Inferior parietal cortex (tissue), 1 donor: ENCODE measurements around the gene RFC2.

Experiments
- DNase-seq: peaks from one replicate; pipeline ENCODE4 v3.0.0-alpha.2; 2016; ENCODE audit errors: extremely low spot score

The RFC2 gene

DNA sequence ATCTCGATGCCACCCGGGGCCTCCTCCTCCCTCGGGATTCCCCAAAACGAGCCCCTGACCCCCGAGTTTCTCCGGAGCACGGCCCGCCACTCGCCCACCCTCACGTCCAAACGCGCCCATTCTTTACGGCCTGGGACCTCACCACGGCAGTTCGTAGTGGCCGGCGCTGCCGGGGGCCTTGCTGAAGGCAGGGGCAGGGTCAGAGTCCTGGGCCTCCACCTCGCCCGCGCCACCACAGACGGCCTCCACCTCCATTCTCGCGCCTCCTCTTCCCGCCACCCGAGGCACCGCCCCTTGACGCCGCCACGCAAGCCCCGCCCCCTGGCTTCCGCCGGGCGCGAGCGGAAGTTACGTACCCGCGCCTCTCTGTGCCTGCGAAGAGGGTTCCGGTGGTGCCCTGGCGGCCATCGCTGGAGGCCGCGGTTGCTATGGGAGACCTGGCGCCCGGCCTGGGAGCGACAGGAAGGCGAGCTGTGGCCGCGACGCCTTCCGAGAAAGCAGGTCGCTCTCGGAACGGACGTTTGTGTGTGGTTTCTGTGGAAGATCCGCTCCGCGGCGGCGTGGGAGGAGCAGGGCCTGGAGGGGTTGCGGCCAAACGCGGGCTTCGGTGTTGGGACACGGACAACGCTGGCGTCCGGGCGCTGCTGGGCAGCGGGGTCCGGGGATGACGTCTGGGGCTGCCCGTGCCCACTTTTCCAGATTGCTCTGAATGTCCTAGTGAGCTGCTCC is at the start of gene RFC2:
TSS of gene RFC2 (minus strand) at position 271 of the 729 bp plus-strand sequence. CDS start at position 255, 16 bp downstream.
- peak; percentile 98 for DNase-seq

DNA sequence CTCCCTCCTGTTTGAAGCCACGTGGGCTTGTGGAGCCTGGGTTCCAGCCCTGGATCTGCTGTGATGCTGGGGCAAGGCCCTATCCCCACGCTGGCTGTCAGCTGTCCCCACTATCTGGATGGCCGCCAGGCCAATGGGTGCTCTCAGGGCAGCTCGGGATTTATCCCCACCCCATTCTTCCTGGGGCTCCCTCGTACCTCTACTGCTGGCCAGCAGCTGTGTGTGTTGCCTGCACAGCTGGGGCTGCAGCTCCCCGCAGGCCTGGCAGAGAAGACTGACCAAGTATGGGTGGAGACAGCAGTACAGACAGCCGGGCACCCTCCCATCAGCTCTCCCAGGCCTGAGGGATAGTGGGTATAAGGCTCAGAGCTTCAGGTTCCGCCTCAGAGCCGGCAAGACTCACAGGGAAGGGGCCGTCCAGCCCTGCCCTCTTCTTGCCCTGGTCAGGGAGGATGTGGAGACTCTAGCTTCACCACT is 48.6 kb upstream of the RFC2 start:
- DNase-seq = no peak

DNA sequence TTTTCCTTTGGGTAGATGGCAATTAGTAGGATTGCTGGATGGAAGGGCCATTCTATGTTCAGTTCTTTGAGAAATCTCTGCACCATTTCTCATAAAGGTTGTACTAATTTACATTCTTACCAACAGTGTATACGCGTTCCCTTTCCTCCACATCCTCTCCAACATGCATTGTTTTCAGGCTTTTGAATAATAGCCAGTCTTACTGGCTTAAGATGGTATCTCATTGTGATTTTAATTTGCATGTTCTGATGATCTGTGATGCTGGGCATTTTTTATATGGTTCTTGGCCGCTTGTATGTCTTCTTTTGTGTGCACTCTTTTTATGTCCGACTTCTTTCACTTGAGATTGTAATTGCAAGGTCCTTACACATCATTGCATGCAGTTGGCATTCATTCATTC is 46.7 kb upstream of the RFC2 start:
- DNase-seq = no peak

DNA sequence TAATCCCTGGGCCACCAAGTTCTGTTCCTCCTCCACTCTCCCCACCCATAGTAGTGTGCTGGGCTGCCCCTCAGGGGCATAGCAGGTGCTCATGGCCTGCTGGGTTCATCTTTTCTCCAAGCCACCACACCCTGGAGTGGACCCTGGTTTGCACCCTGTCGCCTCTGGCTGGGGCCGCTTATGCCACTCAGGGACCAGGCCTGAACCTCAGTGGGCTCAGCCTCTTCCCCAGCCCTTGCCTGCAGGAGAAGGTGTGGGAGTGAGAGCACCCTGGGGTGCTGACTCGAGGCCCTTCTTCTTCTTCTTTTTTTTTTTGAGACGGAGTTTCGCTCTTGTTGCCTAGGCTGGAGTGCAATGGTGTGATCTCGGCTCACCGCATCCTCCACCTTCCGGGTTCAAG is 45.2 kb upstream of the RFC2 start:
- DNase-seq = no peak

DNA sequence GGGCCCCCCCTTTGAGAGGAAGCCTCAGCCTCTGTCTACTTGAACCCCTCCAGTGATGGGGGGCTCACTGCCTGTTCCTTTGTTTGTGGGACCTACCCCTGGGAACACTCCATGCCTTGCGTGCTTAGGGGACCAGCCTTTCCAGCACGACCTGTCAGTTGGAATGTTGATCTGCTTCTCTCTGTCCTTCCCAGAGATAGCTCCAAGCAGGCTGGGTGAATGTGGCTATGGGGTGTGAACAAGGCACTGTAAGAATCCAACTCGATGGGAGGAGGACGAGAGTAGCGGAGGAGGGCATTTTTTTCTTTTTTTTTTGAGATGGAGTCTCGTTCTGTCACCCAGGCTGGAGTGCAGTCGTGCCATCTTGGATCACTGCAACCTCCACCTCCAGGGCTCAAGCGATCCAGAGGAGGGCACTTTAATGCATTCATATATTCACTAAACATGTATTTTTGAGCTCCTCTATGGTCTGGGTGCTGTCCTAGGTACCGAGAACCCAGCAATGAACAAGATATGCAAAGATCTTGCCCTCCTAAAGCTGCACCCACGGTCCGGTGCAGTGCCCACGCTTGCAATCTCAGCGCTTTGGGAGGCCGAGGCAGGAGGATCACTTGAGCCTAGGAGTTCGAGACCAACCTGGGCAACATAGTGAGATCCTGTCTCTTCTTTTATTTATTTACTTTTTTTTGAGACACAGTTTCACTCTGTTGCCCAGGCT is 43.5 kb upstream of the RFC2 start:
- DNase-seq = no peak

DNA sequence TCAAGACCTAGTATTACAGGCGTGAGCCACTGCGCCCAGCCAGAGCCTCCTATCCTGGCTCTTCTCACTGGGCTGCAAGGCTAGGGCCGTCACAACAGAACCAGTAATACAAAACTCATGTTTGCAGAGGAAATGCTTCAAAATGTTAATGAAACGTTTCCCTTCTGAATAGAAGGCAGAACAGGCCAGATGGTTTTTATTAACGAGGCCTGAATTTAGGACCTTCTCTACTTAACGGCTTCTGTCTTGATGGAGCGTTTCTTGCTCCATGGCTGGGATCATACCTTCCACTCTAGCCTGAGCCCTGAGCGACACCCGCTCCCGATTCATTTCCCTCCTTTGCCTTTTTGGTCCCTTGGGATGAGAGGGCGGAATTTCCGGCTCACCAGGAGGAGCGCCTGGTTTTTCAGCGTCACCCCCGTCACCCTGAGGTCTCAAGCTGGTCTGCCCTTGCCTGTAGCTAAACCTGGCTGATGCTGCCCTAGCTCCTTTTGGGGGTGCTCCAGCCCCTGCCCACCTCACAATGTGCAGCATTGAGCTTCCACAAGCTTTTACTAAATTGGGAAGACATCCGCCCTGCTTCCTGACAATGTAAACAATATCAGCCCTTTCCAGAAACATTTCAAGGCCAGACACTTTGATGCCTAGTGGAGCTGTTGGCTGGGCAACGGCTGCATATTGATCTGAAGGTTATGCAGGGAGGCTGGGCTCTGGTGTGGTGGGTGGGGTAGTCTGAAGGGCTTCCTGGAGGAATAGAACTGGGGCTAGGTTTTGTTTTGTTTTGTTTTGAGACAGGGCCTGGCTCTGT is 40.2 kb upstream of the RFC2 start:
- DNase-seq = no peak

DNA sequence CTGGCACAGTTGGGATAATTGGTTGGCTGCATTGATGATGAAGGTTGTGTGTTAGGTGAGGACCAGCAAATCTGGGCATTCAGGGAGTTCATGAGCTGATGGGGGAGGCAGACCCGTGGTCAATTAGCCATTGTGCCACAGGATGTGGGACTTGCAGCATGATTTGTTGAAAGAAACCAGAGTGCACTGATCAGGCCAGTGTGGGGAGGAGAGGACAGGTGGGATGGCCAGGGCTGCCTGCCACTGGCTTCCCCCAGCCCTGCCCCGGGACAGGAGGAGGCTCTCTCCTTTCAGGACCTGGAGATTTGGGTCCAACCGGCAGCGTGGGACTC is 39.3 kb upstream of the RFC2 start:
- DNase-seq = no peak

DNA sequence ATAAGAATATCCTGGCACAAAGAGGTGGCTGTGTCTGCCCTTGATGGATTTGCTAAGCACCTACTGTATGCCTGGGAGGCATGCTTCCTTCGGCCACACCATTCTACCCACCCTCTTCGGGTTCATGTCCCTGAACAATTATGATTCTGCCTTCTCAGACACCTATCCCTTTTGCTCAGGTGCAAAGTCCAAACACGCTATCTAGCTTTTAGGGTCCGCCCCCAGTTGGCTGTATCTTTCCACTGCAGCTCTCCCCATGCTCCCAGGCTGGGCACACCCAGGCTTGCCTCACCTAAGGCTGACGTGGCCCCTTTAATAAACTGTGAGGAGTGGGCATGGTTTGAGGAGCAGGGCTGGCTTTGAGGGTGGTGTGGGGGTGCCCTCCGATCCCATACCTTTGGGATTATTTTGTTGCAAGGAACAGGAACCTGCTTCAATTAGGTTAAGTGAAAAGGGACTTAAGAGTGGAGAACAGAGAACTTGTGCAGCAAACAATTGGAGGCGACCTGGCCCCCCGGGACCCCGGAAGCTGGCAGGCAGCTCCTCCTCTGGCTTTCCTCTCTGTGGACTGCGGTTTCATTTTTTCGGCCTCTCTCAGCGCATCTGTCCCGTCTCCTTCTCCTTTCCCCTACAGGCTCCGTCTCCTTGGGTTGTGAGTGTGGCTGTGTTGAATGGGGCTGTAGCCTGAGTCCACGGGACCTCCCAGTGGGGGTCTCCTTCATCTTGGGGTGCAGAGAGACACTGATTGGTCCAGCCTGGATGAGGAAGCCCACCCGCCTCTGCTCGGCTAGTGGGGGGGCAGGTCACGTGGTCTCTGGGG is 38.8 kb upstream of the RFC2 start:
- no peak for DNase-seq

DNA sequence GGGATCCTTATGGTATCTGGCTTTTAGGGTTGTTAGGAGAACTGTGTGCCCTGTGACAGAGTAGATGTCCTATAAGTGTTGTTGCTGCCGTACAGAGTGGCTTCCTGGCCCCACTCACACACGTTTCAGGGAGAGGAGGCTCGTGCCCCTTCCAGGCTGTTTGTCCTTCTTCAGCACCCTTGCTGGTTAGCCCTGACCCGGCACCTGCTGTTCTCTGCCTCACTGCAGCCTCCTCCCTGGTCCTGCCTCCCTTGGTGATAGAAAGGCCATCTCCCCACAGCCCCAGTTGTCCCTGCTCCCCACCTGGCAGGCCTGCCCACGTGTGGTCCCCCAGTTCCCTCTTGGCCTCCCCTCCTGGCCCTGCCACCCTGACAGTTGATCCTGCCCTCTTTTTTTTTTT is 37.3 kb upstream of the RFC2 start:
- no peak for DNase-seq

DNA sequence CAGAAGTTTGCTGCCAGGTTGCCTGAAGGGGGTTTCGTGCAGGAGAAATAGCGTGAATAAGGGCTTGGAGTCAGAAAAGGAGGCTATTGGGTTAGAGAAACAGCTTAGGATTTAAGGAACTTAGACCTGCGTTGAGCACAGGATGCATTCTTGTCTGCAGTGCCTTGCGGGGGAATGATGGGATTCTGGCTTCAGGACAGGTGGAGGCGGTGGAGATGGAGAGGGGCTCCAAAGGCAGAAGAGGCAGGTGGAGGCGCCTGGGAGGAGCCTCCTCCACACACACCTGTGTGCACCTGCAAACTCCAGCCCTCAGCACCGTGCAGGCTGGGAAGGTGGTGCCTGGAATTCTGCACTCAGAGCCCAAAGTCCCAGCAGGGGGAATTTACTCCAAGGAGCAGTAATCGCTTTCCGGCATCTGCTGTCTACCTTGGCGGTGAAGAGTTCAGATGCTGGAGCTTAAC is 36.8 kb upstream of the RFC2 start:
- DNase-seq = no peak

DNA sequence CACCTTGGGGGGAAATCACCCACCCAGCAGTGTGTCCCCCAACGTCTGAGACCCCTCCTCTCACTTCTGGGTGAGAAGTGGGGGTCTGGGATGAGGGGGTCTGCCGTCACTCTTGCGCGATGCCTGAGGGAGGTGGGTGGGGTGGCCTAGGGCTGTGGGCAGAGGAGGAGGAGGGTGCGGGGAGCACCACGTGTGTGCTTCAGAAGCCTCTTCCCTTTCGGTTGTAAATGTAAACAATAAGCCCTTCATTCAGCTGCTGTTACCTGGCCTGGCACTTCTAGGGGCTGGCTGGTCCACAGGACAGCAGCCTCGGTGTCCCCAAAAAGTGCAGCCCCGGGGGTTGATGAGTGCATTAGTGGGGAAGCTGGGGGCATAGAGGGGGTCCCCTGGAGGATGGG is 36.4 kb upstream of the RFC2 start:
- no peak for DNase-seq

DNA sequence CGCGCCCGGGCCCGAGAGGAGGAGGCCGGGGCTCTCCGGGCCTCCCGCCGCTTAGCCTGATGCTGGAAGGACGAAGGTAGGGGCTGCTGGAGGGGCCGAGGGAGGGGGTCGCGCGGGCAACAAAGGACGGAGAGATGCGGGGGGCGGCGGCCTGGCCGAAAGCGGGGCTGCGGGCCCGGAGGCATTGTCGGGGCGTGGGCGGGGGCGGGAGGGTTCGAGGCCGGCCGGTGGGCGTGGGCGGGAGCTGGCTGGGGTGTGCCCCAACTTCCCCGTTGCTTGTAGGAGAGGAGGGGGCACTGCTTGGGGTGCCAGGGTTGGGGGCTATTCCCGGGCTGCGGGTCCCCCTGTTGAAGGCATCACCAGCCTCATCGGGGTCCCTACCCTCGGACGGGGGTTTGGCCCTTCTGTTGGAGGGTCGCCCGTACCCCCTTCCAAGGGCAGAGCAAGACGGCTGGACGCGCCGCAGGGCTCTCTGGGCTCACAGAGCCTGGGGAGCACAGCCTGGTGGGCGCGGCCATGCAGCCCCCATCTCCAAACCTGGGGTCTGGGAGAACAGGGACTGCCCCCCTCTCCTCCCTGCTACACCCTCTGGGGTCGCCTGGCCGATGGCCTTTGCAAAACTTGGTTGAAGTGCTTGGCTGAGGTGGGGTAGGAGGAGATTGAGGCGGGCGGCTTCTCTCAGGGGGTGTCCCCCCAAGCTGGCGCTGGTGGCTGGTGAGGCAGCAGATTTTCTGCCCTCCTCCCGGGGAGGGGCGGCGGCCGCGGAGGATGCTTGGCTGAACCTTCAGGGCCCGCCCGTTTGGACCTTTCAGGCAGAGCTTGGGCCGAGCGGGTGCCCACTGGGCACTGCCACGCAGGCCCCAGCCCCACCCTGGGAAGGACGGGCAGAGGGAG is 35.7 kb upstream of the RFC2 start:
- DNase-seq = no peak

DNA sequence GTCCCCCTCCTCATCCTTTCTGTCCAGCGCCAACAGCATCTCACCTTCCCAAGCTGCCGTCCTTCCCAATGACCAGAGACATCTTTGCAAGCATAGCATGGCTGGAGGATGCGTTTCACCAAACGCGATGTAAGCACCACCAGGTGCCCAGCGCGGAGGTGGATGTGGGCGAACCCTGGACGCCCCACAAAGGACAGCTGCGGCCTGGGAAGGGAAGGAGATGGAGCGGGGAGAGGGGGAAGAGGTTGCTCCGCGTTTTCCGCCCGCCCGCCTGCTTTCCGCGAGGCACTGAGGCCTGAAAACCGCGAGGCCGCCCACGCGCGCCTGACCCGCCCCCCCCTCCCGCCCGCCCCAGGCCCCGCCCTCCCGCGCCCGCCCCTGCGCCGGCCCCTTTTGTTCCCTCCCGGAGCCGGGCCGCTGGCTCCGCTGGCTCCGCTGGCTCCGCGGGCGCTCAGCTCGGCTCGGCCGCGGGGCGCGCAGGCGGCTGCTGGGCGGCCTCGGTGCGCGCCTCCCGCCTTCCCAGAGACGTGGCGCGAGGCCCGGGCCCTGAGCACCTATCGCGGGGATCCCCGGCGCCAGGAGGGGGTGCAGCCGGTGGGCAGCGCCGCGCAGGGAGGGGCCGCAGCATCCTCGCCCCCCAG is 34.9 kb upstream of the RFC2 start, which contains the start of gene CLIP2:
TSS of gene CLIP2 (plus strand) at position 390 of the 641 bp plus-strand sequence. CDS start 28,140 bp downstream, outside the sequence.
- DNase-seq = peak; percentile 66

DNA sequence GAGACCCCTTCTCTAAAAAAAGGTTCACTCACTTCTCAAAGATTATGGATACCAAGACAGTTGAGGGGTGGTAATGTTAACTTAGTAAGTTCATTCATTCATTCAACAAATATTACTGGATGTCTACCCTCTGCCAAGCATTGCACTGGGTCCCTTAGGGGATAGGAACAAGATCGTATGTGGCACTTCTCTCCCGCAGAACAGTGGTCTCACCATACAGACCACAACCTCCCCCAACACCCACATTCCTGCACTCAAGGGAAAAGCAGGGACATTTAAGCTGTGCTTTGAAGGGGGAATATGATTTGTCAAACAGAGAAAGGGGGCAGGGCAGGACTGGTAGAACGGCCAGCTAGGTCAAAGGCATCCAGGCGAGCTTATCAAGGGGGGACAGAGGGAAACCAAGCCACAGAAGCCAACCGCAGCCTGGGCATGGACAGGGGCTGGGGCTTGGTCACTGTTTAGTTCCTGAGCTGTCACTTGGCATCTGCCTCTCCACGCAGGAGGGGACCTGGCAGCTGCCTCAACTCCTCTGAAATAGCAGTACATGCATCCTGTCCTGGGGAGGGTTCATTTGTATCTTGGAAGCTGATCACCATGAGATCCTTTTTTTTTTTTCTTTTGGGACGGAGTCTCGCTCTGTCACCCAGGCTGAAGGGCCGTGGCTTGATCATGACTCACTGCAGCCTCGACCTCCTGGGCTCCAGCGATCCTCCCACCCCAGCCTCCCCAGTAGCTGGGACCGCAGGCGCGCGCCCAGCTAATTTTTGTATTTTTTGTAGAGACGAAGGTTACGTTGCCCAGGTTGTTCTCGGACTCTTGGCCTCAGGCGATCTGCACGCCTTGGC is 34.1 kb upstream of the RFC2 start:
- DNase-seq = no peak

DNA sequence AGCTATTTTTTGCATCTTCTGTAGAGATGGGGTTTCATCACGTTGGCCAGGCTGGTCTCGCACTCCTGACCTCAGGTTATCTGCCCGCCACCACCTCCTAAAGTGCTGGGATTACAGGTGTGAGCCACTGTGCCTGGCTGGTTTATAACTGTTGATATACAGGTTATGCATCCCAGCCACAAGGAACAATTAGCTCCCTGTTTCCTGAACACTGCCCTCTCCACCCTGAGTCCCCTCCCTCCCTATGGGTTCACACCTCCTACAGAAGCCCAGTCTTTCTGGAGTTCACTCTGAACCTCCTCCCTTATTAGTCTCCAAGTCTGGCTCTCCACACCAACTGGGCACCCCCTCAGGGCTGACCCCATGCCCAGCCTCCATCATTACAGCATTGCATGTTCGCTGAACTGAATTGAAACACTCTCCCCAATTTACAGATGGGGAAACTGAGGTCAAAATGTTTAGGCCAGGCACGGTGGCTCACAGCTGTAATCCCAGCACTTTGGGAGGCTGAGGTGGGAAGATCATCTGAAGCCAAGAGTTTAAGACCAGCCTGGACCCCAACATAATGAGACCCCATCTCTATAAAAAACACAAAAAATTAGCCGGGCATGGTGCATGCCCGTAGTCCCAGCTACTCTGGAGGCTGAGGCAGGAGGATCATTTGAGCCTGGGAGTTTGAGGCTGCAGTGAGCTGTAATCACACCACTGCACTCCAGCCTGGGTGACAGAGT is 33.3 kb upstream of the RFC2 start:
- DNase-seq = no peak

DNA sequence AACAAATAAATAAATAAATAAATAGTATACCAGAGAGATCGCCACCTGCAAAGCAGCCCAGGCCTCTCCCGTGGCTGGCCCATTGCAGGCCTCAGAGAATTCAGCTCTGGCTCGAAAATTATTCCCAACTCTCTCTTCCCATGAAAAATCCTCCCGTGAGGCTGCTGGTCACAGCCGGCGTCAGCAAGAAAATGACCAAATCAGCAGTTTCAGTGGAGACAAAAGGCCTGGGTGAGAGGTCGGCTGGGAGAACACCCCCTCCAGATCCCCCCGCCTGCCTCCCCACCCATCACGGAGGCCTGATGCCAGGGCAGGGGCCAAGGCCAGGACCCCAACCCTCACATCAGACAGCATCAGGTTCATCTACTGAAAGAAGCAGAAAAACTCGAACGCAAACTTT is 31.9 kb upstream of the RFC2 start:
- no peak for DNase-seq

DNA sequence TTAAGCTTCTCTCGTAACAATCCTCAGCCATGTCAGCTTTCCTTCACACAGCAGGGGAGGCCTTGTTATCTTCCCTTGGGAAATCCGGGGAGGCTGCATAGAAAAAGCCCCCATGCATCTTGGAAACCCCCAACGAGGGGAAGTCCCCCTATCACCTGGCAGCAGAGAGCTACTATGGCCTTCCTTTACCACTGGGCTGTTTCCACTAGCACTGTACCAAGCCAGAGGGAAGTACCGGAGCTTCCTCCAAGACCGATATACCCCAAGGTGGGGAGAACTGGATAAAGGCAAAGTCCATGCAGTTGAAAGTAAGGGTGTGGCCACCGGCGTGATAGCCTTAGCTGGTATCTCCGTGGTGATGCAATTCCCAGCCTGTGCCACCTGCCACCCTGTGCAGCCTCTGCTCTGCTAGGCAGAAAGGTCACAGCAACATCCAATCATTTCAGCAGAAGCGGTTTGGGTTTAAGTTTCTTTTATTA is 30.6 kb upstream of the RFC2 start:
- DNase-seq = no peak

DNA sequence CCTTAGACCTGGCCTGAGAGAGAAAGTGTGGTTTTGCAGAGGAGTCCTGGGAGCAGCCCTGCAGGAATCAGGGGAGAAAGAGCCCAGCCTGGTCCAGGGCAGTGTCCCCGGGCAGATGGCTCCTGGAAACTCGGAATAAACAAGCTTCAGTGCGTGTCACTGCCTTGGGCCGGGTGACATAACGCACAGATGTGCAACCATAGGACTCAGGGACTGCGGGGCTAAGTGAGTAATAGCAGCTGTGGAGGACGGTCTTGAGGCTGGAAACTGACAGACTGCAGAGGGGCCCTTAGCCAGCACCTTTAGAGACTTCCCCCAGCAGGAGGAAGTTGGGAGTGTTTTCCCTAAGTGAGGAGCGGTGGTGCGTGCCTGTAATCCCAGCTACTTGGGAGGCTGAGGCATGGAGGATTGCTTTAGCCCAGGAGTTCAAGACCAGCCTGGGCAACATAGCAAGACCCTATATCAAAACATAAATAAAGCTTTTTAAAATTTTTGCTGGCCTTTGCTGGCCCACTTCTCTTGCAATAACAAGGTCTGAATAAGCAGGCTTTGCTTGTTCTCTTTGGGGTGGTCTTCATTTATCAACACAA is 29.8 kb upstream of the RFC2 start:
- DNase-seq = no peak
